Astrocyte (in vitro differentiated cells and primary cell): ENCODE measurements around the gene CIAO3.

Source experiments
- CTCF ChIP-seq: IDR thresholded peaks from 2 replicates; pipeline ENCODE4 v1.5.1; 2011; ENCODE audit warnings: low read depth, mild to moderate bottlenecking, inconsistent platforms, low read length, moderate library complexity; ENCODE audit not compliant: insufficient read depth
- EZH2 ChIP-seq: IDR thresholded peaks from 2 replicates; pipeline ENCODE4 v1.6.1; 2012; ENCODE audit warnings: mild to moderate bottlenecking, low read length, inconsistent platforms; ENCODE audit not compliant: insufficient read depth

GRCh38 chr16:756428-756827 lies 15.6 kb upstream of the CIAO3 start:
- no peak for TF ChIP-seq CTCF
- TF ChIP-seq EZH2: no peak
